WTC11 (cell line): ENCODE measurements around the gene ROCK1.

Experiments used
- CREB1 ChIP-seq: sonication (generic); formaldehyde crosslinking; IDR thresholded peaks from 2 replicates; pipeline ENCODE4 v1.8.0; 2023; ENCODE audit warnings: mild to moderate bottlenecking, missing genetic modification reagents
- ELF4 ChIP-seq: sonication (generic); formaldehyde crosslinking; IDR thresholded peaks from 2 replicates; pipeline ENCODE4 v1.8.1; 2022; ENCODE audit warnings: low read depth, mild to moderate bottlenecking, moderate library complexity, missing genetic modification reagents
- NR2C2 ChIP-seq: sonication (generic); formaldehyde crosslinking; IDR thresholded peaks from 2 replicates; pipeline ENCODE4 v1.8.0; 2022; ENCODE audit warnings: mild to moderate bottlenecking, missing genetic modification reagents
- RORB ChIP-seq: fragments of 250-450 bp; sonication (Bioruptor Pico); IDR thresholded peaks from 2 replicates; pipeline ENCODE4 v1.9.0; 2021; ENCODE audit warnings: mild to moderate bottlenecking
- ZBTB21 ChIP-seq: sonication (generic); formaldehyde crosslinking; IDR thresholded peaks from 2 replicates; pipeline ENCODE4 v1.8.1; 2023; ENCODE audit warnings: mild to moderate bottlenecking, missing genetic modification reagents, borderline replicate concordance
- ZNF121 ChIP-seq: sonication (generic); formaldehyde crosslinking; IDR thresholded peaks from 2 replicates; pipeline ENCODE4 v1.8.0; 2023; ENCODE audit warnings: missing genetic modification reagents
- ZNF219 ChIP-seq: sonication (generic); formaldehyde crosslinking; IDR thresholded peaks from 2 replicates; pipeline ENCODE4 v1.8.0; 2023; ENCODE audit warnings: missing genetic modification reagents, mild to moderate bottlenecking, borderline replicate concordance
- TF ChIP-seq, protein P1 (sequence below): fragments of 200-600 bp; IDR thresholded peaks from 2 replicates; pipeline ENCODE4 v1.8.0; 2022; ENCODE audit warnings: antibody characterized with exemption

DNA sequence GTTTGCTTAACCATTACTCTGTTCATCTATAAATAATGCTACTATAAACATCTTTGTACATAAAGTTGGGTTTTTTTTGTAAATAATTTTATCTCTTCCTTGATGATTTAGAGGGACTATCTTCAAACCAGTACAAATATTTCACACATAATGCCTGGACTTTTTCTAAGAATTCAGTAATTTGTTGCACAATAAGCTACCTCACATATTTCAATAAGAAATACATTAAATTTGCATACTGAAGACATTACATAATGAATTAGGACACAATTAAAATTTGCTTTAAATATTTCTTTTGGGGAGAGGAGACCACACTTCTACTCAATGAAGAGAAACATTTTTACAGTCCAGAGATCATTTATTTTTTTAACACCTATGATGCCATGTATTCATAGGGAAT, 7.2 kb upstream of the ROCK1 start:
- TF ChIP-seq, protein P1, sequence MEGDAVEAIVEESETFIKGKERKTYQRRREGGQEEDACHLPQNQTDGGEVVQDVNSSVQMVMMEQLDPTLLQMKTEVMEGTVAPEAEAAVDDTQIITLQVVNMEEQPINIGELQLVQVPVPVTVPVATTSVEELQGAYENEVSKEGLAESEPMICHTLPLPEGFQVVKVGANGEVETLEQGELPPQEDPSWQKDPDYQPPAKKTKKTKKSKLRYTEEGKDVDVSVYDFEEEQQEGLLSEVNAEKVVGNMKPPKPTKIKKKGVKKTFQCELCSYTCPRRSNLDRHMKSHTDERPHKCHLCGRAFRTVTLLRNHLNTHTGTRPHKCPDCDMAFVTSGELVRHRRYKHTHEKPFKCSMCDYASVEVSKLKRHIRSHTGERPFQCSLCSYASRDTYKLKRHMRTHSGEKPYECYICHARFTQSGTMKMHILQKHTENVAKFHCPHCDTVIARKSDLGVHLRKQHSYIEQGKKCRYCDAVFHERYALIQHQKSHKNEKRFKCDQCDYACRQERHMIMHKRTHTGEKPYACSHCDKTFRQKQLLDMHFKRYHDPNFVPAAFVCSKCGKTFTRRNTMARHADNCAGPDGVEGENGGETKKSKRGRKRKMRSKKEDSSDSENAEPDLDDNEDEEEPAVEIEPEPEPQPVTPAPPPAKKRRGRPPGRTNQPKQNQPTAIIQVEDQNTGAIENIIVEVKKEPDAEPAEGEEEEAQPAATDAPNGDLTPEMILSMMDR: no peak
- no peak for TF ChIP-seq ZNF219 (CRISPR knock-in tag)
- no peak for TF ChIP-seq CREB1
- TF ChIP-seq NR2C2 (CRISPR knock-in tag): no peak
- no peak for TF ChIP-seq ELF4
- no peak for TF ChIP-seq RORB (CRISPR knock-in tag)
- TF ChIP-seq ZBTB21 (CRISPR knock-in tag): no peak
- no peak for TF ChIP-seq ZNF121 (CRISPR knock-in tag)
